Measurements from ENCODE around the gene MAPKAPK2.
A peak's percentile ranks its signal among the peaks of the same experiment; 100 is the strongest.

The MAPKAPK2 gene

DNA sequence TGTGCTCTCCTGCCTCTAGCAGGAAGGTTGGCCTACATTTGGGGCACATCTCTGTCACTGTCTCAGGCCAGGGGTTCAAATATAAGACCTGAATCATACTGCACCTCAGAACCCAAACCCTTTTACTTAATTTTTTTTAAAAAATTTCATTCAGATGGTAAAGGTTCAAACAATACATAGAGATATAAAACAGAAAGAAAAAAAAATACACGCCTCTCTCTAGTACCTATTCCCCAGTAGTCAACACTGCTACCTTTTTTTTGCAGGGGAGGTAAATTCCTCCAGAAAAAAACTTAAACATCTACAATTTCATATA, 32.9 kb downstream of the MAPKAPK2 start:
- no peak for DNase-seq (ENCODE audit: low read depth in 1 of 2, low spot score in 1 of 2)

GRCh38 chr1:206719169-206719839, 34.6 kb downstream of the MAPKAPK2 start:
- no peak for DNase-seq (ENCODE audit: low read depth in 1 of 2, low spot score in 1 of 2)

DNA sequence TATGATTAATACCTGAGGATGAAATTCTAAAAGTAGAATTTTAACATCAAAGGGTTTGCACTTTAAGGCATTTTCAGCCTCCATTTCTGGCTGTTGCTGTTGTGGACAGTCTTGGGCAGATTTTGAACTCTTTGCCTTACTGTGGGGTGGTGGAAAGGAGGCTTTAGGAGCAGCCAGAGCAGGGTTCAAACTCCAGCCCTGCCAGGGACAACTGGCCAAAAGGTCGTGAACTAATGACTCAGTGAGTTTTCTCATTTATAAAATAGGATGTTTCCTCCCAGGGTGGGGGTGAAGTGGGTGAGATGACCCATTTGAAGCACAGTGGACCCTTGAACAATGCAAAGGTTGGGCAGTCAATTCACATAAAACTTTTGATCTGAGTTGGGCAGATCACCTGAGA, 36.7 kb downstream of the MAPKAPK2 start:
- DNase-seq (ENCODE audit: low read depth in 1 of 2, low spot score in 1 of 2), result no peak

DNA sequence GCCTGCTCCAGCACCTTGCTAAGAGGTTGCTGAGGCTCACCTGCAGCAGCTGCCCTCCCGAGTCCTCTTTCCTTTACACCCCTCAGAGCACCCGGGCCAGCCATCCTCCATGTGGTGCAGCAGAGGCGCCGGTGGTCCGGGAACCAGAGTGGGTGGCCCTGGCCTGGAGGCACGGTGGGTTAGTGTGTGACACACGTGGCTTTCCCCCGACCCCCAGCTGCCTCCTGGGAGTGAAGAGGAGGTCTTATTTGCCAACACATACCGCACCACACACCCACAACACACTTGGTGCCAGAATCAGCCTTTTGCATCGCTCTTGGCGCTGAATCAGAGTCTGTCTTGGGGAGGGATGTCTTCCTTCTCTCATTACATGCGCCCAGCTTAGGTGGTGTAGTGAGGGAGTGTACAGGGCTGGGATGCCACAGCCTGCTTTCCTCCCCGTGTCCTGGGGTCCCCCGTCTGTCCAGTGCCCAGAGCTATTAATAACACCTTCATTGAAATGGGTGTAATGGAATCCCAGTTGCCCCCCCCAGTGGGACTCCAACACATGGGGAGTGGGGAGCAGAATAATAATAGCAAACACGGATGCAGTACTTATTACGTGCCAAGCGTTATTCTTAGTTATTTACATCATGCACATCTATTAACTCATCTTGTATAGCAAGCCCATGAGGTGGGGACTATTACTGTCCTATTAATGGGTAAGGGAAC, 38.2 kb downstream of the MAPKAPK2 start:
- no peak for DNase-seq (ENCODE audit: low read depth in 1 of 2, low spot score in 1 of 2)

DNA sequence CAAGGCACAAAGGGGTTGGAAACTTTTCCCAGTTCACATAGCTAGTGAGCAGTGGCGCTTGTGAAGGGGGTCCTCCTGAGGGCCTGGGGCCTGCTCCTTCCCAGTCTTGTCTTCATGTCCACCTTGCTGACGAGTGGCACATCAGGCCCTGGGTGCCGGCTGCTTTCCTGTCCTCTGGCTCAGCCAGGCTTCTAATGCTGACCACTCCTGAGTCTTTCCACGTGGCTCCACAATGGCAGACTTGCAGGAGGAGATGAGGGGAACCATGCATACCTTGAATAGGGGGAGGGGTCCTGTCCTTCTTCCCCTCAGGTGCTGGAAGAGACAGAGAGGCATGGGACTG, 38.7 kb downstream of the MAPKAPK2 start:
- no peak for DNase-seq (ENCODE audit: low read depth in 1 of 2, low spot score in 1 of 2)

GRCh38 chr1:206723805-206724472, 39.2 kb downstream of the MAPKAPK2 start:
- no peak for DNase-seq (ENCODE audit: low read depth in 1 of 2, low spot score in 1 of 2)

- DNase-seq (ENCODE audit: low read depth in 1 of 2, low spot score in 1 of 2), result peak in 1 of 2 donors; percentile 25
These were observed 40.6 kb downstream of the MAPKAPK2 start for GRCh38 chr1:206725109-206725963.

DNA sequence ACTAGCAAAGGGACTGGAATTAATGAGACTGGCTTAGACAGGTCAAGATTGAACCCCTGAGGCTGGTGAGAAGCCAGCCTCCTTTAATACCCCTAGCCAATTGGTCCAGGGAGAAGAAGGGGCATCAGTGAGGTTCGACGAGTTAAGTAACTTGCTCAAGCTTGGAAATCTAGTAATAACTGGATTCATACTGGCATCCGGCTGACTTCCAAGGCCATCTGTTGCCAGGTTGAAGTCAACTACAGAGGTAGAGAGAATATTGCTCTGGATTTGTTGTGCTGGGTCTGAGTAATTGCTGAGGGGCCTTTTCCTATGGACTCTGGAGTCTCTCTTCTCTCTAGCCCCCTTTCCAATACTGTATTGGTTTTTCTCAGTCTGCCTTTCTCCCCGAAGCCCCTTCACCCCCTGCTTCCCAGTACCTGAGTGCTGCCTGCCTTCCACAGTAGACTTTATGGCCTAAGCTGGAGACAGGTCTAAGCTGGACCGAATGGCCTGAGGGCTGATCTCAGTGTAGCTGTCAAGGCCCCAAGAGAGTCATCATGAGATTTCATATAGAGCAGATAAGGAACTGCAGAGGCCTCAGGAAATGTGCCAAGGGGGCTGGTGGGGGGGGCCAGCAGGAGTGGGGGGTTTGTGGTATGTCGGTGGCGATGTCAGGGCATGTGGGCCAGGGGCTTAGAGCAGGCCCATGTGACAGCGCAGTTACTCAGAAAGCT, 43.4 kb downstream of the MAPKAPK2 start:
- no peak for DNase-seq (ENCODE audit: low read depth in 1 of 2, low spot score in 1 of 2)

DNA sequence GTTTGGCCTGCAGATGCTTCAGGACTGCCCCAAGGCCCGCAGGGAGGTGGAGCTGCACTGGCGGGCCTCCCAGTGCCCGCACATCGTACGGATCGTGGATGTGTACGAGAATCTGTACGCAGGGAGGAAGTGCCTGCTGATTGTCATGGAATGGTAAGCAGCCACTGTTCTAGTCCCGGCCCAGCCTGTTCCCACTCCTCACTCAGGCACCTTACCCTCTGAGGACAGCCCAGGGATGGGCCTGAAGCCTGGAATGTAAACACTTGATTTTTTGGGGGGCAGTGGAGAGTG, 43.9 kb downstream of the MAPKAPK2 start:
- DNase-seq (ENCODE audit: low read depth in 1 of 2, low spot score in 1 of 2), result no peak

DNA sequence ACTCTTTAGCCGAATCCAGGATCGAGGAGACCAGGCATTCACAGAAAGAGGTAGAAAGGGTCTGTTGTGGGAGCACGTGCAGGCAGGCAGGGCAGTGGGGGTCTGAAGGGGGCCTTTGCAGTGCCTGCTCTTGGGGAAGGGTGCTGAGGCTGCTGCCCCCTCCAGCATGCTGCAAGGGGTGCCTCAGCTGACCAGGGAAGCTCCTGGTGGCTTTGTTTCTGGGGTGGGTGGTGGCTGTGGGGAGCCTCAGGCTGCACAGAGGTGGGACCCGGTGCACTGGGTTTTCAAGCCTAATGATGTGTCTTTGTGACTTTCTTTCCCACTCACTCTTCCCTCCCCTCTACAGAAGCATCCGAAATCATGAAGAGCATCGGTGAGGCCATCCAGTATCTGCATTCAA, 44.3 kb downstream of the MAPKAPK2 start:
- DNase-seq (ENCODE audit: low read depth in 1 of 2, low spot score in 1 of 2), result no peak

GRCh38 chr1:206729507-206729906, 44.8 kb downstream of the MAPKAPK2 start:
- no peak for DNase-seq (ENCODE audit: low read depth in 1 of 2, low spot score in 1 of 2)

DNA sequence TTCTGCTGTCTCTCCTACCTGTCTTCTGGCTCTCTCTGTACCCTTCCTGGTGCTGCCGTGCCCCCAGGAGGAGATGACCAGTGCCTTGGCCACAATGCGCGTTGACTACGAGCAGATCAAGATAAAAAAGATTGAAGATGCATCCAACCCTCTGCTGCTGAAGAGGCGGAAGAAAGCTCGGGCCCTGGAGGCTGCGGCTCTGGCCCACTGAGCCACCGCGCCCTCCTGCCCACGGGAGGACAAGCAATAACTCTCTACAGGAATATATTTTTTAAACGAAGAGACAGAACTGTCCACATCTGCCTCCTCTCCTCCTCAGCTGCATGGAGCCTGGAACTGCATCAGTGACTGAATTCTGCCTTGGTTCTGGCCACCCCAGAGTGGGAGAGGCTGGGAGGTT, 47.8 kb downstream of the MAPKAPK2 start:
- DNase-seq (ENCODE audit: low read depth in 1 of 2, low spot score in 1 of 2), result no peak

GRCh38 chr1:206732992-206733391, 48.3 kb downstream of the MAPKAPK2 start:
- DNase-seq (ENCODE audit: low read depth in 1 of 2, low spot score in 1 of 2), result no peak

- DNase-seq (ENCODE audit: low read depth in 1 of 2, low spot score in 1 of 2), result peak; percentile 71 to 72
These were observed 49.9 kb downstream of the MAPKAPK2 start for GRCh38 chr1:206734499-206735142.

- DNase-seq (ENCODE audit: low read depth in 1 of 2, low spot score in 1 of 2), result no peak
These were observed 50.9 kb downstream of the MAPKAPK2 start for GRCh38 chr1:206735553-206736031.

DNA sequence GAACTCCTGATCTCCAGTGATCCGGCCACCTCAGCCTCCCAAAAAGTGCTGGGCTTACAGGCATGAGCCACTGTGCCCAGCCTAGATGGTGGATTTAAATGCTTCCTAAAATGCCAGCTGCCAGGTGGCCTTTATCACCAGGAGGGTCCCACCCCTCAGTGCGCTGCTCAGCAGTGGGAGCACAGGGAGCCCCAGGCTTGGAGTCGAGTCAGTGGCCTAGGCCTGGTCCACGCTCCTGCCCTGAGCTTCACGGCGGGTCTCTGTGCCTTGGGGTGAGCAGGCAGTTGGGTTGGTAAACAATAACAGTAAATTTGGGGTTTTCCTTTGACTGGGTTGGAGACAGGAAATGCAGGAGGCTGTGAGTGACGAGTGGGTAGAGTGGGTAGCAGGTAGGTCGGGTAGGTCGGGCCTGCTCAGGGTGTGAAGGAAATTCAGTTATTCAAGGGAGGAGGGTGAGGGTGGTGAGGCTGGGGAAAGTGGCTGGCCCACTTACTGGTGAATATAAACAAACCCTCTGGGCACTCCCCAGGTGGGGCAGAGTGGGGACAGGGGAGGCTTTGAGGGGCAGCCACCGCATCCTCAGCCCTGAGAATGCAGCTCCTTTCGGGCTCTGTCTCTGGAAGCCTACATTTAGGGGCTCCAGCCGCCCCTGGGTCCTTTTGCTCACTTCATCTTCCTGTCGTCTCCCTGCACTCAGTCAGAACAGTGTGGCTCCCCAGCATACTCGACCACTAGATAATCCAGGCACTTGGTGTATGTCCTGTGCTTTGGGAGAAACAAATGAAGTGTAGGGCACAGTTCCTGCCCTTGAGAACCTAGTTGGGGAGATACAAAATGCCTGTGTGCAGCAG, 52.4 kb downstream of the MAPKAPK2 start:
- DNase-seq (ENCODE audit: low read depth in 1 of 2, low spot score in 1 of 2), result peak in 1 of 2 donors; percentile 38

- DNase-seq (ENCODE audit: low read depth in 1 of 2, low spot score in 1 of 2), result no peak
These were observed 53.1 kb downstream of the MAPKAPK2 start for GRCh38 chr1:206737729-206738201.

- DNase-seq (ENCODE audit: low read depth in 1 of 2, low spot score in 1 of 2), result no peak
These were observed 54.0 kb downstream of the MAPKAPK2 start for GRCh38 chr1:206738370-206739366.

Measured in stimulated activated CD4-positive, alpha-beta T cell treated with anti-CD3 and anti-CD28 coated beads, Interleukin-15, amount 100 ng/mL, for 1 hour (primary cell).